GDM1 (cell line): ENCODE measurements around the gene BRD7.
"Not testable (repeated sequence)": the region's sequence is repeated elsewhere in the genome, so short reads cannot be mapped to it uniquely, and the experiment has no call there.

ENCODE experiments used
- DNase-seq: peaks from one replicate; lab custom pipeline; 2025; lab: John Stamatoyannopoulos, UW

The BRD7 gene

GRCh38 chr16:50359626-50360025 lies 9.2 kb downstream of the BRD7 start:
- no peak for DNase-seq

- DNase-seq, result no peak
These were observed 13.9 kb downstream of the BRD7 start for GRCh38 chr16:50354629-50355456.

DNA sequence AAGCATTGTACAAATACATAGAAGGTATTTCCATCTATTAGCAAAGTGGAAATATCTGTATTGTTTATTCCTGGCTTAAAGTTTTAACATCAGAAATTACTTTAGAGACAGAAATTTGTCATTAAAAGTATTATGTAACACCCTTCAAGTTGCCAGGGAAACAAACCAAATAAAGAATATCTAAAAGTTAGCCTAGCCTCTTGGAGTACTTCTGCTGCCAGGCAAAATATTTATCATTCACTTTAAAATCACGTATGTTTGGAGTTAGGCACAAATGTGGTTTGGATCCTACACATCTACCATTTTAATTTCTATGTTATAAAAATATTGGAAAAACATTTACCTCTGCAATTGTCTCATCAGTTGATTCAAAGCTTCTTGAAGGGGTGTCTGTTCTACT lies 14.7 kb downstream of the BRD7 start:
- DNase-seq, result no peak

GRCh38 chr16:50351952-50352351 lies 16.8 kb downstream of the BRD7 start:
- DNase-seq, result no peak

DNA sequence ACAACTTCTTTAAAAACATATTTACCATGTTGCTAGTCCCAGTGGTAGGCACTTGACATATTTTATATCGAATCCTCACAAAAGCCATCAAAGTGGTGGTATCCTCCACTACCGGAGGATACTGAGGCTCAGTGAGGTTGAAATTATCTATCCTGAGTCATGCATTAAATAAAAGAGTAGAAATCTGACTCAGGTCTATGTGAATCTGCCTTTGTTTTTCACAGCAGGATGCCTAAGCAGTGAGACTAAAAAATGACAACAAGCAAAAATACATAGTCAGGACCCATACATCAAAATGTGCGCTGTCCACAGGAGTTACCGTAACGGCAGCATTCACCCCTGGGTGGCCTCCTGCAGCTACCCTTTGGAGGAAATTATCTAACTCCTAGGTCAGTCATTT lies 17.7 kb downstream of the BRD7 start:
- DNase-seq, result no peak

DNA sequence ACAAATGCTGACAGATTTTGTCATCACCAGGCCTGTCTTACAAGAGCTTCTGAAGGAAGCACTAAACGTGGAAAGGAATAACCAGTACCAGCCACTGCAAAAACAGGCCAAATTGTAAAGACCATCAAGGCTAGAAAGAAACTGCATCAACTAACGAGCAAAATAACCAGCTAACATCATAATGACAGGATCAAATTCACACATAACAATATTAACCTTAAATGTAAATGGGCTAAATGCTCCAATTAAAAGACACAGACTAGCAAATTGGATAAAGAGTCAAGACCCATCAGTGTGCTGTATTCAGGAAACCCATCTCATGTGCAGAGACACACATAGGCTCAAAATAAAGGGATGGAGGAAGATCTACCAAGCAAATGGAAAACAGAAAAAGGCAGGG lies 23.6 kb downstream of the BRD7 start:
- DNase-seq, result not testable (repeated sequence)

DNA sequence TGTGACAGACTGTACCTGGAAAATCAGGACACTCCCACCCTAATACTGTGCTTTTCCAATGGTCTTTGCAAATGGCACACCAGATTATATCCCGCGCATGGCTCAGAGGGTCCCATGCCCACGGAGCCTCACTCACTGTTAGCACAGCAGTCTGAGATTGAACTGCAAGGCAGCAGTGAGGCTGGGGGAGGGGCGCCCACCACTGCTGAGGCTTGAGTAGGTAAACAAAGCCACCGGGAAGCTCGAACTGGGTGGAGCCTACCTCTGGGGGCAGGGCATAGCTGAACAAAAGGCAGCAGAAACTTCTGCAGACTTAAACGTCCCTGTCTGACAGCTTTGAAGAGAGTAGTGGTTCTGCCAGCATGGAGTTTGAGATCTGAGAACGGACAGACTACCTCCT lies 25.2 kb downstream of the BRD7 start:
- not testable (repeated sequence) for DNase-seq

DNA sequence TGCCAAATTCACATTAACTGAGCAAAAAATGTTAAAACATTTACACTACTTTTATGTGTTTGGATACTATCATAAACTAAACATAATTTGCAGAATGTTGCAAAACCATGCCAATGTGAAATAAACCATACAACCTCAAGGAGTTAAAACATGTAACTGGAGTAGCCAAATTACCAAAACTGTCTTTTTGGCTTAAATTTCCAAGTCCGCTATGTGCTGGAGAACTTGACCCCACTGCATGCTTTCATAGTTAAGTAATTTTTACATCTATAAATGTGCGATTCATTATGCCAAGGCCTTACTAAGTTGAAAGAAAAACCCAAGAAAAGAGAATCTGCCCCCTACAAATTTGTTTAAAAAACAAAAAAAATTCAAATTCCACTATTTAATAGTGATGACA lies 28.2 kb downstream of the BRD7 start:
- DNase-seq, result no peak

GRCh38 chr16:50338371-50339231 lies 30.2 kb downstream of the BRD7 start:
- DNase-seq, result no peak

- DNase-seq, result no peak
These were observed 31.9 kb downstream of the BRD7 start for GRCh38 chr16:50336884-50337283.

DNA sequence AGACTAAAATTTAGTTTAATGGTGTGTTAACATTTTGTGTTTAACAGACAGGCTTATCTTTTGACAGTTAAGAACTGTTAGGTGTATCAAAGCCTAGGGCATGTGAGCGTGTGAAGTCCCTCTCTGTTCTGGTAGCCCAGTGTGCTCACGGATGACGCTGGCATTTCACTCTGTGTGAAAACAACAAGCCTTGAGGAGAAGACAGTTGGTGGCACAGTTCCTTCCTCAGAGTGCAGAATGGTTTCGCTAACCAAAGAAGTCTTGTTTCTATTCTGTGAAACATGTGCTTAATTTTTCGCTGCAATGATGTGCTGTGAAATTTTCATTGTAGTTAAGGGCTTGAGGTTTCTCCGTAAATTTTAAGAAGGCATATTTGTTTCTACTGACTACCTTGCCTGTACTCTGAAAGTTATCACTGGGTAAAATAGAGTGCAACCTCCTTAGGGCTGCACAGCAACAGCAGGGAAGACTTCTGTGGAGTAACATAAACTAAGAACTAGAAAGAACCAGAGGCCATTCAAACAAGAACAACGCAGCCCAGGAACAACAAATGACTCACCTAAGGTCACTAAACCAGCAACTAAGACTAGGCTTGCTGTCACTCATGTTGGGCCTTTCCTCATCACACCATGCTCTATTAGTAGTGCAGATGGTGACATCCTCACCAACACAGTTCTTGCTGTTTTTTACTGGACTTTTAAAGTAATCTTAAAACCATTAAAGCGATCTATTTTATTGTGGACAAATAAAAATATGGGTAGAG lies 33.4 kb downstream of the BRD7 start:
- DNase-seq, result no peak

GRCh38 chr16:50334106-50334975 lies 34.4 kb downstream of the BRD7 start:
- no peak for DNase-seq

DNA sequence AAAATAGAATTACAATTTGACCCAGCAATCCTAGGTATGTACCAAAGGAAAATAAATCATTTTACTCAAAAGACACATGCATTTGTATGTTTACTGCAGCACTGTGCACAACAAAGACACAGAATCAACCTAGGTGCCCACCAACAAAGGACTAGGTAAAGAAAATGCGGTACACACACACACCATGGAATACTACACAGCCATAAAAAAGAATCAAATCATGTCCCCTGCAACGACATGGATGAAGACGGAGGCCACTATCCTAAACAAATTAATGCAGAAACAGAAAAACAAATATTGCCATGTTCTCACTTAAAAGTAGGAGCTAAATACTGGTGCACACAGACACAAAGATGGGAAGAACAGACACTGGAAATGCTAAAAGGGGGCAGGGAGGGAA lies 36.2 kb downstream of the BRD7 start:
- DNase-seq, result no peak

DNA sequence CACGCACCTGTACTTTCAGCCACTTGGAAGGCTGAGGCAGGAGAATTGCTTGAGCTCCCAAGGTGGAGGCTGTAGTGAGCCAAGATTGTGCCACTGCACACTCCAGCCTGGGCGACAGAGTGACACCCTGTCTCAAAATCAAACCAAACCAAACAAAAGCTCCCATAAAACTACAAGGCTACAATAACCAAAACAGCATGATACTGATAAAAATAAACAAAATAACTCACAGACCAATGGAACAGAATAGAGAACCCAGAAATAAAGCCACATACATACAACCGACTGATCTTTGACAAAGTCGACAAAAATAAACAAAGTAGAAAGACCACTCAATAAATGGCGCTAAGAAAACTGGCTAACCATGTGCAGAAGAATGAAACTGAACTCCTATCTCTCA lies 37.2 kb downstream of the BRD7 start:
- DNase-seq, result no peak

GRCh38 chr16:50329446-50330189 lies 39.2 kb downstream of the BRD7 start:
- no peak for DNase-seq

GRCh38 chr16:50326835-50327465 lies 41.8 kb downstream of the BRD7 start:
- no peak for DNase-seq

DNA sequence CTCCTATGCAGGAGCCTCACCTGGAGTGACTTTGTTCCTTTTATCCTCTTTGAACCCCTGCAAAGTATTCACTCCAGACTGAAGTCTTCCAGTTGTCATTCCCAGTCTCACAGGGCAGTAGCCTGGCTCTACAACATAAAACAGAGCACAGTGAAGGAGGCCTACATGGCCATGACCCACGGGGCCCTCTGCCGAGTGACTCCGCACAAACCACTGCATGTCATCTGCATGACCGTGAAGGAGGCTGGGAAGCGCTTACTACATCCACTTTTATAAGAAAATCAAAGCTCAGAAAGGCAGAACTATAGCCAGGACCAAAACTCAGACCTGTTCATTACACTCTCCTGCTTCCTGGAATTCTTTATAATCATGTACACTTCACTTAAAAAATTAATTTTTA lies 42.5 kb downstream of the BRD7 start:
- no peak for DNase-seq

GRCh38 chr16:50324345-50324744 lies 44.4 kb downstream of the BRD7 start:
- DNase-seq, result no peak

GRCh38 chr16:50323335-50324011 lies 45.3 kb downstream of the BRD7 start:
- no peak for DNase-seq

- DNase-seq, result no peak
These were observed 46.5 kb downstream of the BRD7 start for GRCh38 chr16:50322333-50322732.
